ENCODE results near the gene KRTAP10-8.
"Not testable (repeated sequence)": the region's sequence is repeated elsewhere in the genome, so short reads cannot be mapped to it uniquely, and the experiment has no call there.

KRTAP10-8 gene

GRCh38 chr21:44646366-44647221 lies 34.7 kb downstream of the KRTAP10-8 start, which contains the start of gene KRTAP10-11:
TSS of gene KRTAP10-11 (plus strand) at chr21:44646414. CDS start at chr21:44646459, 45 bp downstream.
- DNase-seq (ENCODE audit: low spot score): not testable (repeated sequence)

- DNase-seq (ENCODE audit: low spot score): no peak
These were observed 35.3 kb downstream of the KRTAP10-8 start for GRCh38 chr21:44647222-44647552.

GRCh38 chr21:44648557-44649311 lies 36.9 kb downstream of the KRTAP10-8 start:
- DNase-seq (ENCODE audit: low spot score): no peak

GRCh38 chr21:44649521-44650100 lies 37.7 kb downstream of the KRTAP10-8 start:
- no peak for DNase-seq (ENCODE audit: low spot score)

- no peak for DNase-seq (ENCODE audit: low spot score)
These were observed 38.5 kb downstream of the KRTAP10-8 start for GRCh38 chr21:44650265-44650972.

GRCh38 chr21:44650973-44651675 lies 39.2 kb downstream of the KRTAP10-8 start:
- no peak for DNase-seq (ENCODE audit: low spot score)

- no peak for DNase-seq (ENCODE audit: low spot score)
These were observed 41.2 kb downstream of the KRTAP10-8 start for GRCh38 chr21:44653123-44653522.

- DNase-seq (ENCODE audit: low spot score): no peak
These were observed 42.0 kb downstream of the KRTAP10-8 start for GRCh38 chr21:44653656-44654575.

- no peak for DNase-seq (ENCODE audit: low spot score)
These were observed 42.8 kb downstream of the KRTAP10-8 start, which contains the start of gene KRTAP12-4 for GRCh38 chr21:44654576-44655175. TSS of gene KRTAP12-4 (minus strand) at chr21:44654659. CDS start at chr21:44654614, 45 bp downstream.

- no peak for DNase-seq (ENCODE audit: low spot score)
These were observed 45.0 kb downstream of the KRTAP10-8 start for GRCh38 chr21:44656868-44657267.

- DNase-seq (ENCODE audit: low spot score): no peak
These were observed 46.0 kb downstream of the KRTAP10-8 start, which contains the start of gene KRTAP12-3 for GRCh38 chr21:44657635-44658540. TSS of gene KRTAP12-3 (plus strand) at chr21:44657932. CDS start at chr21:44657980, 48 bp downstream.

- DNase-seq (ENCODE audit: low spot score): no peak
These were observed 46.6 kb downstream of the KRTAP10-8 start for GRCh38 chr21:44658541-44658910.

- DNase-seq (ENCODE audit: low spot score): no peak
These were observed 47.2 kb downstream of the KRTAP10-8 start for GRCh38 chr21:44658913-44659595.

GRCh38 chr21:44661567-44661966 lies 49.7 kb downstream of the KRTAP10-8 start:
- not testable (repeated sequence) for DNase-seq (ENCODE audit: low spot score)

Data from kidney capillary endothelial cell (primary cell).